GM10266 (cell line): ENCODE results near the gene GBP4.

Experiments used
- DNase-seq: peaks from one replicate; pipeline ENCODE4 v3.0.0; 2012; ENCODE audit errors: extremely low spot score
- CTCF ChIP-seq: IDR thresholded peaks from 2 replicates; pipeline ENCODE4 v1.5.1; 2012; ENCODE audit warnings: mild to moderate bottlenecking, low read depth; ENCODE audit not compliant: control insufficient read depth, insufficient read depth; ENCODE audit errors: missing control alignments

The GBP4 gene

GRCh38 chr1:89149976-89150375, 48.8 kb downstream of the GBP4 start:
- TF ChIP-seq CTCF = no peak

DNA sequence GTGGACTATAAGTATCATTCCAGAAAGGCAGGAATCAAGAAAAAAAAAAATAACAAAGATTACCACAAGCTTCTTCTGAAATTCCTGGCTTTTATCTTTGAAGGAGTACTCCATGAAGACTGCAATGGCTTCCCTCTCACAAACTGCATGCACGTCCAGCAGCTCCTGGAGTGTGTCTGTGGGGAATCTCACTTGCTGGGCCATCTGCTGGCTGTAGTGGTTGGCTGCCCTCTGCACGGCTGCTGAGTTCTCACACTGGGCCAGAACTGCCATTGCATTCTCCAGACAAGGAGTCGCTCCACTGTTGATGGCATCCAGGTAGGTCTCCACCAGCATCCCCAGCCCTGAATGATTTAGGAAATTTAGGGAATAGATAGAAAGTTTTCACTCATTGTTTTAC, 49.5 kb downstream of the GBP4 start:
- DNase-seq = no peak
- TF ChIP-seq CTCF = no peak

More at GRCh38 chr1:89149976-89150375, 48.8 kb downstream of the GBP4 start:
- DNase-seq = no peak

DNA sequence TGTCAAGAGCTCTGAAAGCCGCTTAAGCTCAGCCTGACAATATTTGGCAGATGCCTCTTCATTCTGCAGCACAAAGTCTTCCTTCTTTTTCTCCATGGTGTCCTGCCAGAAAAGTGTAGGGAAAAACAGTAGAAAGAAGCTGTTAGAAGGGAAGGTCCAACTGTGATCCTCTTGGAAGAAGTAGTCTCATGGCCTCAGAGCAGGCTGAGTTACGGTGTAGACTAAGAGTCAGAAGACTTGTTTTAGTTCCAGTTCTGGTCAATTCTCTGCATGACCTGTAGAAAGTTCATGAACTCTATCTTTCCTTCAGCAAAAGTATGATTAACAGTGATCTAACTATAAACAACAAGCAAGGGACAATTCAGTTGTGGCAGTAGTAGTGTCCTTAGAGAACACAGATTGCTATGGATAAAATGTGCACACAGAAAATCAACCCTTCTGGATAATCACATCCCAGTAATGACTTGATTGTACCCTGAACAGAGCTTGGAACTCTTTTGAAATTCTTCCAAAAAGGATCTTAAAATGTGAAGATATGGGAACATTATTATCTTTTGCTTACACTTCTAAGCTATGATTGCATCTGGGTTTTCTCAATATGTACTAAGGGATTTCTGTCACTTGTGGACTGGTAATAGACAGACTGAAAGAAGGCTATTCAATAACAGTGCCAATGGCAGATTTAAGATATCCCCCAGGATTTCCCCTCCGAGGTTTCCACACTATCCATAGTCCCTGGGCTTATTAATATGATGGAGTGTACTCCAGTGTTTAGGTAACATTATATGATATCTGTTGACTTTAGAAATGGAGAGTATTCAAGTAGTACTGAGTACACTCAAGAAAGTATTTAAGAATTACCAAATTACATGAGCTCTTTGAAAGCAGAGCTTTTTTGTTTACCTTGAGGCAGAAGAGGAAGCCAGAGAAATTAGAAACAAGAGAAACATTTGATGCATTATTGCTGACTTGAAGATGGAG, 50.8 kb downstream of the GBP4 start:
- TF ChIP-seq CTCF = no peak

DNA sequence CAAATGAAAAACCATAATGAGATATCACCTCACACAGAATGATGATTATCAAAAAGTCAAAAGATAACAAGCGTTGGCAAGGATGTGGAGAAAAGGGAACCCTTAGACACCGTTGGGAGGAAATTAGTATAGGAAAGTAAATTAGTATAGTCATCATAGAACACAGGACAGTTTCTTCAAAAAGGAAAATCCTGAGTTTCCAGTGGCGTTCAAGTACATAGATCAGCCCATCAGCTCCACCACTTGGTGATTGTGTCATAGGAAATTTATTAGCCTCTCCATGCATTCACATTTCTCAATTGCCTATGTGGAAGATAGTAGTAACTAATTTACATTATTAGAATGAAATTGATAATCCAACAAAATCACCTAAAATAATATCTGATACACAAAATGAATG, 52.0 kb downstream of the GBP4 start:
- no peak for TF ChIP-seq CTCF
- DNase-seq = no peak

More for the DNA sequence above, 50.8 kb downstream of the GBP4 start:
- DNase-seq = no peak

DNA sequence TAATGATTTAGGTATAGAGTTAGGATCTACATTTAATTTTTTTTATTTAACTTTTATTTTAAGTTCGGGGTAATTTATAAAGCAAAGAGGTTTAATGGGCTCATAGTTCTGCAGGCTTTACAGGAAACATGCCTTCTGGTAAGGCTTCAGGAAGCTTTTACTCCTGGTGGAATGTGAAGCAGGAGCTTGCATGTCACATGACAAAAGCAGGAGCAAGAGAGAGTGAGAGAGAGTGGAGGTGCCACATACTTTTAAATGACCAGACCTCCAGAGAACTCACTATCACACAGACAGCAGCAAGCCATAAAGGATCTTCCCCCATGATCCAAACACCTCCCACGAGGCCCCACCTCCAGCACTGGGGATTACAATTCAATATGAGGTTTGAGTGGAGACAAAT, 55.3 kb downstream of the GBP4 start:
- DNase-seq = no peak
- no peak for TF ChIP-seq CTCF

DNA sequence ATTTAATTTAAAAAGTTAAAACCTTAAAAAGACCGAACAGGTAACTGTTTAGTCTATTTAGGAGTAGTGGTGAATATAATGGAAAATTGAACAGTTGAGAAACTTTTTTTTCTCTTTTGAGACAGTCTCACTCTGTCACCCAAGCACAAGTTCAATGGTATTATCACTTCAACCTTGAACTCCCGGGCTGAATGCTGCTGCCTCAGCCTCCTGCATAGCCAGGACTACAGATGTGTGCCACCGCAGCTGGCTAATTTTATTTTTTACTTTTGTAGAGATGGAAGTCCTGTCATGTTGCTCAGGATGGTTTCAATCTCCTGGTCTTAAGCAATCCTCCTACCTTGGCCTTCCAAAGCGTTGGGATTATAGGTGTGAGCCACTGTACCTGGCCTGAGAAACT, 56.6 kb downstream of the GBP4 start:
- DNase-seq = no peak
- no peak for TF ChIP-seq CTCF

- DNase-seq = no peak
- TF ChIP-seq CTCF = no peak
These were observed 65.0 kb downstream of the GBP4 start for GRCh38 chr1:89133747-89134146.
